ENCODE results near the gene UVRAG. TPM values are rescaled to one million over a fixed set of nuclear protein-coding genes. Genes with fewer than 3 reads are reported as not detected.

Gene UVRAG
- total and polyA plus RNA-seq, 2 of the 13 experiments (the other 11 are each of a cell fraction or from before 2014, with no cell fraction given) = 9.7 to 17.3 TPM

DNA sequence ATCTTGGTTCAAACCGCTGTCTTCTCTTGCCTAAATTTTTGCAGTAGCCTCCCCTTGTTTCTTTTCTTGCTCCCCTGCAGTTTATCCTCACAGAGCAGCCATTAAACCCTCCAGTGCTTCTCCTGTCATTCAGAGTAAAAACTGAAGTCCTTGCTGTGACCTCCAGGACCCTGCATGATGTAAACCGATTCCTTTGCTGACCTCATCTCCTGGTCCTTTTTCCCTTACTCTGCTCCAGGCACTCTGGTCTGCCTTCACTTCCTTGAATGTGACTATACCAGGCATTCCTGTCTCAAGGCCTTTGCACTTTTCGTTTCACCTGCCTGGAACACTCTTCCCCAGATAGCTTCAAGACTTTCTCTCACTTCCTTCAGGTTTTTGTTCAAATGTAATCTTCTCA lies 239.3 kb downstream of the UVRAG start (continued):
- TF ChIP-seq, protein P1, sequence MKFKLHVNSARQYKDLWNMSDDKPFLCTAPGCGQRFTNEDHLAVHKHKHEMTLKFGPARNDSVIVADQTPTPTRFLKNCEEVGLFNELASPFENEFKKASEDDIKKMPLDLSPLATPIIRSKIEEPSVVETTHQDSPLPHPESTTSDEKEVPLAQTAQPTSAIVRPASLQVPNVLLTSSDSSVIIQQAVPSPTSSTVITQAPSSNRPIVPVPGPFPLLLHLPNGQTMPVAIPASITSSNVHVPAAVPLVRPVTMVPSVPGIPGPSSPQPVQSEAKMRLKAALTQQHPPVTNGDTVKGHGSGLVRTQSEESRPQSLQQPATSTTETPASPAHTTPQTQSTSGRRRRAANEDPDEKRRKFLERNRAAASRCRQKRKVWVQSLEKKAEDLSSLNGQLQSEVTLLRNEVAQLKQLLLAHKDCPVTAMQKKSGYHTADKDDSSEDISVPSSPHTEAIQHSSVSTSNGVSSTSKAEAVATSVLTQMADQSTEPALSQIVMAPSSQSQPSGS (CRISPR knock-in tag; IDR thresholded peaks at IDR 0.05) = no peak
- TF ChIP-seq ZNF670 (CRISPR knock-in tag; IDR thresholded peaks at IDR 0.05; ENCODE audit: borderline replicate concordance) = no peak
- TF ChIP-seq, protein P2, sequence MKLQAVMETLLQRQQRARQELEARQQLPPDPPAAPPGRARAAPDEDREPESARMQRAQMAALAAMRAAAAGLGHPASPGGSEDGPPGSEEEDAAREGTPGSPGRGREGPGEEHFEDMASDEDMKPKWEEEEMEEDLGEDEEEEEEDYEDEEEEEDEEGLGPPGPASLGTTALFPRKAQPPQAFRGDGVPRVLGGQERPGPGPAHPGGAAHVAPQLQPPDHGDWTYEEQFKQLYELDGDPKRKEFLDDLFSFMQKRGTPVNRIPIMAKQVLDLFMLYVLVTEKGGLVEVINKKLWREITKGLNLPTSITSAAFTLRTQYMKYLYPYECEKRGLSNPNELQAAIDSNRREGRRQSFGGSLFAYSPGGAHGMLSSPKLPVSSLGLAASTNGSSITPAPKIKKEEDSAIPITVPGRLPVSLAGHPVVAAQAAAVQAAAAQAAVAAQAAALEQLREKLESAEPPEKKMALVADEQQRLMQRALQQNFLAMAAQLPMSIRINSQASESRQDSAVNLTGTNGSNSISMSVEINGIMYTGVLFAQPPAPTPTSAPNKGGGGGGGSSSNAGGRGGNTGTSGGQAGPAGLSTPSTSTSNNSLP (IDR thresholded peaks at IDR 0.05; ENCODE audit: low read depth, low read length) = no peak
- TF ChIP-seq, protein P3, sequence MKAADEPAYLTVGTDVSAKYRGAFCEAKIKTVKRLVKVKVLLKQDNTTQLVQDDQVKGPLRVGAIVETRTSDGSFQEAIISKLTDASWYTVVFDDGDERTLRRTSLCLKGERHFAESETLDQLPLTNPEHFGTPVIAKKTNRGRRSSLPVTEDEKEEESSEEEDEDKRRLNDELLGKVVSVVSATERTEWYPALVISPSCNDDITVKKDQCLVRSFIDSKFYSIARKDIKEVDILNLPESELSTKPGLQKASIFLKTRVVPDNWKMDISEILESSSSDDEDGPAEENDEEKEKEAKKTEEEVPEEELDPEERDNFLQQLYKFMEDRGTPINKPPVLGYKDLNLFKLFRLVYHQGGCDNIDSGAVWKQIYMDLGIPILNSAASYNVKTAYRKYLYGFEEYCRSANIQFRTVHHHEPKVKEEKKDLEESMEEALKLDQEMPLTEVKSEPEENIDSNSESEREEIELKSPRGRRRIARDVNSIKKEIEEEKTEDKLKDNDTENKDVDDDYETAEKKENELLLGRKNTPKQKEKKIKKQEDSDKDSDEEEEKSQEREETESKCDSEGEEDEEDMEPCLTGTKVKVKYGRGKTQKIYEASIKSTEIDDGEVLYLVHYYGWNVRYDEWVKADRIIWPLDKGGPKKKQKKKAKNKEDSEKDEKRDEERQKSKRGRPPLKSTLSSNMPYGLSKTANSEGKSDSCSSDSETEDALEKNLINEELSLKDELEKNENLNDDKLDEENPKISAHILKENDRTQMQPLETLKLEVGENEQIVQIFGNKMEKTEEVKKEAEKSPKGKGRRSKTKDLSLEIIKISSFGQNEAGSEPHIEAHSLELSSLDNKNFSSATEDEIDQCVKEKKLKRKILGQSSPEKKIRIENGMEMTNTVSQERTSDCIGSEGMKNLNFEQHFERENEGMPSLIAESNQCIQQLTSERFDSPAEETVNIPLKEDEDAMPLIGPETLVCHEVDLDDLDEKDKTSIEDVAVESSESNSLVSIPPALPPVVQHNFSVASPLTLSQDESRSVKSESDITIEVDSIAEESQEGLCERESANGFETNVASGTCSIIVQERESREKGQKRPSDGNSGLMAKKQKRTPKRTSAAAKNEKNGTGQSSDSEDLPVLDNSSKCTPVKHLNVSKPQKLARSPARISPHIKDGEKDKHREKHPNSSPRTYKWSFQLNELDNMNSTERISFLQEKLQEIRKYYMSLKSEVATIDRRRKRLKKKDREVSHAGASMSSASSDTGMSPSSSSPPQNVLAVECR (CRISPR knock-in tag; IDR thresholded peaks at IDR 0.05; ENCODE audit: borderline replicate concordance) = no peak

DNA sequence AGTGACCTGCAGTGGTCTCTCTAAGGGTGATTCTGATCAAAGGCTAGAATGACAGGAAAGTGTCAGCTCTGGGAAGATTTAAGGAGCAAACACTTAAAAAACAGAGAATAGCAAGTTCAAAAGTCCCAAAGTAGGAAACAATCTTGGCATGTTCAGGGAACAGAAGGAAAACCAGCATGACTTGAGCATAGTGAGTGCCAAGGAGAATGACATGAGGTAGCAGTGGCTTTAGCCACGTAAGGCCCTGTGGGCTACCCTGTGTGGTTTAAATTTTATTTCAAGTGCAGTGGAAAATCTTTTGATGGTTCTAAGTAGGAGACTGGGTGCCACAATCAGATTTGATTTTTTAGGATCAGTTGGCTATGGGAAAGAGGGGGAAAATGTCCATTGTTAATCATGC lies 241.9 kb downstream of the UVRAG start:
- no TSS peak for BruUV-seq (replicated peaks)
- peaks cover 0 to 1% of the 10 kb centered on the region in 2 experiments; a peak in 2 of 5 replicates for H3K36me3 ChIP-seq (replicated peaks in 1 of 2; ENCODE audit: control insufficient read depth in 1 of 2, insufficient read depth in 2 of 2, low read length in 2 of 2)
- peaks cover 5% of the 10 kb centered on the region for H3K4me1 ChIP-seq (ENCODE audit: insufficient read depth, low read length)
- no peaks in the 10 kb centered on the region for H3K9me3 ChIP-seq (ENCODE audit: low read length)
- WGBS (ENCODE audit: low lambda C conversion rate) = 96% methylated on average over 1 of the region's 1 CpG
- no peaks in the 10 kb centered on the region for H3K27me3 ChIP-seq (ENCODE audit: control insufficient read depth in 1 of 2, insufficient read depth in 2 of 2, low read length in 2 of 2)
- H3K79me2 ChIP-seq (ENCODE audit: insufficient read depth, low read length) = no peaks in the 10 kb centered on the region
- no peak for FAIRE-seq
- H3K4me3 ChIP-seq (replicated peaks in 1 of 3; ENCODE audit: insufficient read depth in 1 of 3, low read depth in 2 of 3, low read length in 3 of 3) = no peak overlapping the region
- POLR2A ChIA-PET = no interaction called here
- CTCF ChIA-PET (ENCODE audit: low intra/inter-chr PET ratio, low total read pairs) = no interaction called here
- in situ Hi-C loops (cut with HindIII; ENCODE audit: extremely low pct_ligation_motif_present, low pct_unique_long_range_greater_than_20kb) = no loop called here
- no peak overlapping the region for H2AFZ ChIP-seq (ENCODE audit: low read length)
- ATAC-seq = no peak
- no peak overlapping the region for H3K4me2 ChIP-seq (ENCODE audit: low read depth, low read length)
- H3K27ac ChIP-seq (ENCODE audit: extremely low read length, insufficient read depth, low read length) = no peak overlapping the region
- H4K20me1 ChIP-seq (ENCODE audit: insufficient read depth, low read length) = no peaks in the 10 kb centered on the region
- H3K9ac ChIP-seq (ENCODE audit: insufficient read depth, low read depth, low read length) = no peak overlapping the region
- intact Hi-C loops (cut with micrococcal nuclease; ENCODE audit: unreplicated experiment) = no loop called here
- DNase-seq (ENCODE audit: low spot score) = no peak
- no peak for TF ChIP-seq ZNF335 (CRISPR knock-in tag; IDR thresholded peaks at IDR 0.05)
- no peak for TF ChIP-seq ELF1 (CRISPR knock-in tag; IDR thresholded peaks at IDR 0.05)
- no peak for TF ChIP-seq JARID2 (CRISPR knock-in tag; IDR thresholded peaks at IDR 0.05; ENCODE audit: insufficient replicate concordance)
- no peak for TF ChIP-seq ZNF550 (CRISPR knock-in tag; IDR thresholded peaks at IDR 0.05; ENCODE audit: borderline replicate concordance)
- no peak for TF ChIP-seq ZNF530 (CRISPR knock-in tag; IDR thresholded peaks at IDR 0.05; ENCODE audit: low read depth)
- TF ChIP-seq ZNF350 (CRISPR knock-in tag; IDR thresholded peaks at IDR 0.05; ENCODE audit: borderline replicate concordance, low read depth) = no peak
- no peak for TF ChIP-seq FOXJ3 (CRISPR knock-in tag; IDR thresholded peaks at IDR 0.05; ENCODE audit: borderline replicate concordance)
- no peak for TF ChIP-seq FIP1L1 (IDR thresholded peaks at IDR 0.05; ENCODE audit: borderline replicate concordance, insufficient read depth, low read depth, low read length)
- TF ChIP-seq TAF1 (CRISPR knock-in tag; IDR thresholded peaks at IDR 0.05) = no peak
- no peak for TF ChIP-seq SMAD9 (CRISPR knock-in tag; IDR thresholded peaks at IDR 0.05)
- no peak for TF ChIP-seq MTA1 (CRISPR knock-in tag; IDR thresholded peaks at IDR 0.05; ENCODE audit: borderline replicate concordance)

Data from HepG2 (cell line).